NCI-H1436 treated with DMSO at 0.1 percent for 48 hours (cell line): ENCODE measurements around the gene INSIG1.

ENCODE experiments used
- DNase-seq: peaks from one replicate; lab custom pipeline; 2025; lab: John Stamatoyannopoulos, UW

INSIG1 gene

DNA sequence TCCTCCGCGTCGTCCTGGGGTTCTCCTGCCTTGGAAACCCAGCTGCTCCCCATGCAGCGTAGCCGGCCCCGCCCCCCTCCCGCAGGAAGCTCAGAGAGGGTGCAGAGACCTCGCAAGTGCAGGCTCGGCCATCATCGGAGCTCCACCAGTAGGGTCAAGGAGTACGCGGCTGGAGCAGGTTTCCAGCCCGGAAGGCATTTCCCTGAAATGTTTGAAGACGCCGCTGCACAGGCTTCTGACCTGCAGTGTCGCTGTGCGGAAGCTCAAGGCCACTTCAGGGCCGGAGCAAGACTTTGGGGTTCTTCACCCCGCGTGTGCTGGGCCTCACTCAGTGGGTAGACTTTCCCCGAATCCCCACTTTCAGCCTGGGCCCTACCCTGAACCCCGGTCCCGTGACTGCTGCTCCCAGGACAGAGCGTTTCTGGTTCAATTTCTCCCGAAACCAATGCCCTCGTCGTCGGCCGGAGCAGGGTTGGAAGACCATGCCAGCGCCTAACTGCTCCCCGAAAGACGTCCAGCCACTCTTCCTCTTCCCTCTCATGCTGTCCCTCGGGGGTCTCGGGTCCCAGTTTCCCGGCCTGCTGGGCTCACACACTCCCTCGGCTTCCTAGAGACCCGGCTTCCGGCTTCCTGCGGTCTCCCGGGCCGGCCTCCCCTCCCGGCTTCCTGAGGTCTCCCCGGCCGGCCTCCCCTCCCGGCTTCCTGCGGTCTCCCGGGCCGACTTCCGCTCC, 52.1 kb downstream of the INSIG1 start:
- no peak for DNase-seq

DNA sequence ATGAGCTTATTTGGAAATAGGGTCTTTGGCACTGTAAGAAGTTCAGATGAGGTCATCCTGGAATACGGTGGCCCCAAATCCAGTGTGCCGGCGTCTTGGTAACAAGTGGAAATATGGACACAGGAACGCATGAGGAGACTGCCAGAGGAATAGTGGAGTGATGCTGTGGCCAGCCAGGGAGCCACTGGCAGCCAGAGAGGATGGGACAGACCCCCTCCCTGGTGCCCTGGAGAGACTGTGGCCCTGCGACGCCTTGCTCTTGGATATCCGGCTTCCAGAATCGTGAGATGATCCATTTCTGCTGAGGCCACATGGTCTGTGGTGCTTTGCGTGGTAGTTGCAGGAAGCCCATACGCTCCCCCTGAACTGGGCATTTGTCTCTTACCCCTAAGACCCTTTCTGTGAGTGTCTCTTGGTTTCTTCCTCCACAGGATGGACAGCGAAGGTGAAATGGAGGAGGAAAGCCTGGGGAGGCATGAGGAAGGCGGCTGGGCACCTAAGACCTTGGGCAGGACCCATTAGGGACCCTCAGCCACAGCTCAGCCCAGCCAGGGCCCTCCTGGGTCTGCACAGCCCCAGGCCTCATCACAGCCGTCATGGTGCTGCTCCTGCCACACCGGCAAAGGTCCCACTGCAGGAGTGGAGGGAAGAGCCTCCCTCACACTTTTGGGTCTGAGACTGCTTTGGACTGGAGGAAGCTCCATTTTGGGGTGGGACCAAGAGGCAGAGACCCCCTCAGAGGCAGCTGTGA, 53.6 kb downstream of the INSIG1 start:
- DNase-seq: no peak

DNA sequence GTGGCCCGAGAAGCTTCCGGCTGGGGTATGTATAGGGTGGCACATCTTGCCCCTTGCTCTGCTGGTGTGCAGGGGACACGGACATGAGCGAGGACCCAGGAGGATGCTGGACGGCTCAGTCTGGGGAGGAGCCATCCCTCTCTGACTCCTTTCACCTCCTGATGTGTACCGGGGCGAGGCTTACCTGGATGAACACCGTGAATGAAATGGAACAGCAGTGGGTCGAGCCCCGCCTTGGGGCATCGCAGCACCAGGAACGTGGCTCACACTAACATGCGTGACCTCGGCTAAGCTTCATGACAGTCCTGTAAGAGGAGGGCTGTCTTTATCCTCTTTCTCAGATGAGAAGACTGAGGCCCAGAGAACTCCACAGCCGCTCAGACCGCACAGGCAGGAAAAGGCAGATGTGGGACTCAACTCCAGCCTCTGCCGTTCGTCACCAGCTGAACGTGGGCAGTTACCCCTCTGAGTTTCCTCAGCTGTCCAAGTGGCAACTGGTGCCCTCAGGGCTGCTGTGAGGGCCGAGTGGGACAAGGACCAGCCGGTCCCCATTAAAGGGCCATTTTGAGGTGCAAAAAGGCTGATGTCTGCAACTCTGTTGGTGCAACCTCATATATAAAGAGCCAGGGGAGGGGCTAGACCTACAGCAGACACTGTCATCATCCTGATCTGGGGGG, 54.5 kb downstream of the INSIG1 start:
- no peak for DNase-seq

DNA sequence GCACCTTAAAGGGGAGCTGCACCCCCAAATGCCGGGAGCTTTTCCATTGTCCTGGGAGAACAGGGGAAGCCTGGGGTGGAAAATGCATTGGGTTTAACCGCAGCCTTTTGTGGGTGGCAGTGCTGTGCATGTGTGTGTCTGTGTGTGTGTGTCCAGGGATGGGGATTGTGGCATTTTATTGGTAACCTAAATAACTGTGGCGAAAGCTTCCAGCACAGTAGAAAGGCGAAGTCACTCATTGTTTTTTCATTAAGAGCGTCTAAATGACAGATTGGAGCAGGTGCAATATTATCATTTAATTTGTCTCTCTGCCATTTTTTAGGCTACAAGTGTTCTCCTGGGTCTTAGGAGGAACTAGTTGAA, 55.1 kb downstream of the INSIG1 start:
- DNase-seq: no peak

DNA sequence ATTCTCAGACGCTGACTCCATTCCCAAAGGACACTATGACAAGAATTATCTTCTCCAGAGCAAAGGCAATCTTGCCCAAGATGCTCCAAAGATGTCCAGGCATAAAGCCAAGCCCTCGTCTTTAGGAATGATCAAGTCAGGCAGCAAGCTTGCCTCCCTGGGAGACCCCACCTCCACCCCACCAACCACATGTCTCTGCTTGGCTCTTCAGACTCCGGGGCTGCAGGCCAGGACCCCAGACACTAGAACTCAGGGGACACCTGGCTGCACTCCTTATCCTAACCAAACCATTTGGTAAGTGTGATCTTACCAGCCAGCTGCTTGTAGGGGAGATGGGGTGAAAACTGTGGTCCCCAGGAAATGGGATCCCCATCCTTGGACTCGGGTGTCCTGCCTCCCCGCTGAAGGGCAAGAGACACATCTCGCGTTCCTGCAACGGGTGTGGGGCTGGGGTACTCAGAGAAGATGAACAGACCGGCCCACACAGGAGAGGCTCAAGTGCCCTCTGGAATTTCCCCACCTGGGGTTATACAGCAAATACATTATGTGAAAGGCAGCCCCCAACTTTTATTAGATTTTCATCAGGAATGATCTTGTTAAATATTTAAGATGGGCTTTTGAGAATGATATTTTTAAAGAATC, 55.7 kb downstream of the INSIG1 start:
- no peak for DNase-seq

DNA sequence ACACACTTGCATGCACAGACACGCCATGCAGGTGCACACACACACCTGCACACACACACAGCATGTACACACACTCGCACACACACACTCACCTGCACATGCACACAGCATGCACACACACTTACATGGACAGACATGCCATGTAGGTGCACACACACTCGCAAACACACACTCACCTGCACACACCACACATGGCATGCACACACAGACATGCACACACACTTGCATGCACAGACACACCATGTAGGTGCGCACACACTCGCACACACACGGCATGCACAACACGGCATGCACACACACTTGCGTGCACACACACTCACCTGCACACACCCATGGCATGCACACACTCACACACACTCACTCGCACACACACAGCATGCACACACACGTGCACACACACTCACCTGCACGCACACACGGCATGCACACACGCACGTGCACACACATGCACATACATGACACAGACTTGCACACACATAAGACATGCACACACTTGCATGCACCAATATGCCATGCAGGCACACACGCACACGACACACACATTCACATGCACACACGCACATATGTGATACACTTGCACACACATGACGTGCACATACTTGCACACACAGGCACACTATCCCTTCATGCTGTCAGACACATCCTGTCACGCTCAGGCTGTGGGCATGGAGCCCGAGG, 56.8 kb downstream of the INSIG1 start:
- no peak for DNase-seq

DNA sequence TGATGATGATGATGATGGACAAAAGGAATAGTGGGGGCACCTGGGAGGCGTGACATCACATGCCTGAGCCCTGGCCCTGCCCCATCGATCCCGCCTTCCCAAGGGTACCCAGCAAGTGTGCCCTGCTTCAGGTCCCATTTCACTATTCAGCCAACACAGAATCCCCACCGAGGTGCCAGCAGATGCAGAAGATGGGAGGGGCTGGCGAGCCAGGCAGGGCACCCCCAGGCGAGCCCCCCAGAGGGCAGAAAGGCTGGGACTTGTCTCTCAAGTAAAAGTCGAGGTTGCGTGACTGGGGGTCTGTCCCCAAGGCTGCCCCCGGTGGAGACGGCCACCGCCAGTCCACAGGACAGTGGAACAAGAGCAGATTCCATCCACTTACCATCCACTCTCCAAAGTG, 57.5 kb downstream of the INSIG1 start:
- no peak for DNase-seq

DNA sequence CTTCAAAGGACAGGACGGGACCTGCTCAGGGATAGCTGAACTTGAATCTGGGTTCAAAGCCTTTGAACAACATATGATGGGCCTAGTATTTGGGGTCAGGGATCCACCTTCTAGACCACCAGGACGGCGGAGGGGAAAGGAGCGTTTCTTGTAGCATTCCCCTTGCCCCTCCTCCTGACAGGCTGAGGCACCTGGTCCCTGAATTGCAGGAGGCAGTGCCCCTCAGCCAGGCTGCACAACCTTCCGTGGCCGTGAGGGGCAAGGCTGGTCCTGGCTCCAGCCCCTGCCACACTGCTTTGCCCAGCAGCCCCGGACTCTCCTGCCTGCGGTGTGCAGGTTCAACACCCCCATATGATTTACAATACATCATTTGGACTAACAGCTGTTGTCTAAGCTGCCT, 58.1 kb downstream of the INSIG1 start:
- no peak for DNase-seq

DNA sequence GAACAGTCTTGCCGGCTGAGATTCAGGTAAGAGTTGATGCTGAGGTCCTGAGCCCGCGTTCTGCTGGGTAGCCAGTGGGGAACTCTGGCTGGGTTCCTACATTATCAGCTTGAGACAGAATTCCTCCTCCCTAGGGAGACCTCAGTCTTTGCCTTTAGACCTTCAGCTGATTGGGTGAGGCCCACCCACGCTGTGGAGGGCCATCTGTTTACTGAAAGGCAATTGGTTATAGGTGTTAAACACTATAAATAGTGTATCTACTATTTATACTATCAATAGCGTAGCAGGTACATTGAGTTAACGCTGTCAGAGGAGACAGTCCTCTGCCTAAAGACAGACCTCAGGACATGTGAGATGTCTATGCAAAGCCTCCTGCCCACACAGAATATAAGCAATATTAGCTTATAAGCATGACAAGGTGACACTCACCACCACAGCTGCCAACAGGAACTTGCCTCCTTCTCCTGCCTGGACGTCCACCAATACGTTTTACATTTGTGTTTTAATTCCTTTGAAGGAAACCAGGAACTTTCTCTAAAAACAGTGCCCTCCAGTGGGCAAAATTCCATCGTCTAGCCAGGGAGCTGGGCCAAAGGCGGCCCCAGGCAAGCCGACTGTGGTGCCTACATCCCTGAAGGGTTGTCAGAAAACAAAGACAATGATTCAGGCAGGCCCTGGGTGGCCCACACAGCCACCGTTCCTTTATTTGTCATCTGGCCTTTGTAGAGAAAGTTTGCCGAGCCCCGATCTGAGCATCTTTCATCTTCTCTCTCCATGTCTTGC, 58.8 kb downstream of the INSIG1 start:
- no peak for DNase-seq

DNA sequence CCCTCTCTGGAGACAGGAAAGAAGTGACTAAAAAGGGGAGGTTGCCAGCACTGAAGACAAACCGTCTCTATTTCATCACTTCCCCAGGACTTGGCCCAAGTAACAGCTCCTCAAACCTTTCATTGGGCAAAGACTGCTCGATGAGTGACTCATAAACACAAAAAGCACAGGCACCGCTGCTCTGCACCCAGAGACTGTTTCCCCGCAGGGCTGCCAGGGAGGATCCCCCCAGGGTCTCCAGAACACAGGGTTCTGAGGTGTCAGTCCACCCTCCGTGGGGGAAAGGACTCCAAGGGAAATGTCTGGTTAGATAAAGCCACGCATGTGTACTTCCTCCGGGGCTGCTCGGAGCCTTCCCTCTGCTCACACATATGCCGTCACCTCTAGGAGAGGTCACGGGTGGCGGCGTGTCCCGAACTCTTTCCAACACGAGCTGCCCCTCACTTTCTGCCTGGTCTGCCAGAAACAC, 59.9 kb downstream of the INSIG1 start:
- no peak for DNase-seq

DNA sequence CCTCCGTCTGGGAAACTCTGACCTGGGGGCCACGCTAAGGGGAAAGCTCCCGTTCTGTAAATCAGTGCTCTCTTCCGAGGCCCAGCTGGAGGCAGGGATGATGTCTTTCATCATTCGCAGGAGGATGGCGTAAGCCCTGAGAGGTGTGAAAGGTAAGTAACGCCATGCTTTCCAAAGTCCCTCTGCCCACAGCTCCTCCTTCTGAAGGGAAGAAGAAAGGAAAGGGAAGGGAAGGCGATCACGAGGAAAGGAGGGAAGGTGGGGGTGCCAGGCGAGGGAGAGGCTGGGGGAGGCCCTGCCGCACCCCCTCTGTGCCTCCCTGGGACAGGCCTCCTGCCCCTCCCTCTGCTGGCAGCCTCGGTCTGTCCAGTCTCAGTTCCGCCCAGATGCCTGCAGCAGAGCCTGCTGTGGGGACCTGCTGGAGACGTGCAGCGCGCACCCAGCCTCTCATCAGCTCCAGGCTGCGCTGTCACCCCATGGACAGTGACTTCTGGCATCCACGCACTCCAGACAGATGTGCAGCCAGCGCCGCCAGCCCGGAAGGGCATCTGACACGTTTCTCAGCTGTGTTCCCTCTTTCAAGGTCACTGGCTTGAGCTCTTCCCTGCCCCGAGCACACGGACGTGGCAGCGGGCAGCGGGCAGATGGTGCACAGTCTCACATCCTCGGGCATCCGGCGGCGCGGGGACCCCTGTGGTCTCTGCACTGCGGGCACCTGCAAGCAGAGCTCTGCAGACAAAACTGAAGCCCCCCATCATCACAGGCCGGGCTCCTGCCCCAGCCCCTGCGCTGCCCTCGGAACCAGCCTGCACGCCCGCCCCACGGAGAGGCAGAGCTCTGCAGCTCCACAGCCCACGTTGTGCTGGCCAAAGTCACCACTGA, 60.6 kb downstream of the INSIG1 start:
- DNase-seq: no peak

DNA sequence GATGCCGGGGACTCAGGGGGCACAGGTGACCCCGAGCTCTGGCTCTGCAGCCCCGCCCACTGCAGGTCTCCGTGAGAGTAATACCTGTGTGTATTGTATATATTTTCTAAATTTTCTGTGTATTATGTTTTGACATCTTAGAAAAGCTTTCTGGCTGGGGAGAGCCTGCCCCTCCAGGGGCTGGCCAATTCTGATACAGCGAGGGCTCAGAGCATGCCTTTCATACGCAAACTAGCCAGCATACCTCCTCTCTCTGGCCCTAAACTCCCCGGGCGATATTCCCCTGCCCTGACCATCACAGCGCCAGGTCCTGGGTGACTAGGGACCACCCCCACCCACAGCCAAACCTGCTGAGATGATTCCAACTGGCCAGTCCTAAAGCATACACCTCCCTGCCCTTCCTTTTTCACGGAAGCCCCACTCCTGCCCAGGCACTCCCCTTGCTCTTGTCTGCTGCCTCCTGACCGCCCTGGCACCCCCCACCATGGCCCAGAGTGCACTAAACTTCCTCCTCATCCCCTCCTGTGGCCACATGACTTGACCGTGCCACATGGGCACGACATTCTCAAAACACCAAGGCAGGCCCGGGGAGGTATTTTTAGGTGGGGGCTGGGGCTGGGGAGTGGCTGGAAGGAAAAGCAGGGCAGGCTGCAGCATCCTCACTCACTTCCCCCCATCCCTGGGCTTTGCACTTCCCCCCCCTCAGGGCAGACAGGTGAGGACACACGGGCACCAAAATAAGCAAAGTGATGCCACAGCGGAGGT, 61.5 kb downstream of the INSIG1 start:
- no peak for DNase-seq
